Caco-2 (cell line): ENCODE data around the gene EXT2. TPM values are rescaled to one million over a fixed set of nuclear protein-coding genes. Genes with fewer than 3 reads are reported as not detected.

ENCODE experiments used
- BruUV-seq: library from RNA; stranded (reverse); fragments of 400-500 nt; replicated peaks from 2 replicates; lab custom pipeline; 2021; lab: Mats Ljungman, UMichigan
- CTCF ChIA-PET: fragments of 300-600 bp; sonication (Branson Sonifier 250); formaldehyde crosslinking; loops from one replicate; lab custom pipeline; 2022; ENCODE audit warnings: antibody characterized with exemption; lab: Charles Lee
- POLR2A ChIA-PET: fragments of 300-600 bp; sonication (Branson Sonifier 250); formaldehyde crosslinking; loops from one replicate; lab custom pipeline; 2022; ENCODE audit warnings: antibody characterized with exemption; lab: Charles Lee
- DNase-seq, 2 experiments: peaks; one replicate each; pipeline versions ENCODE4 v3.0.0 to v3.0.0-alpha.2; 2020 to 2022
- H3K27me3 ChIP-seq: replicated peaks from 2 replicates; pipeline ENCODE4 v1.6.0; 2011; ENCODE audit warnings: low read length; ENCODE audit not compliant: control insufficient read depth, insufficient read depth
- H3K36me3 ChIP-seq: 2 replicates; pipeline ENCODE4 v1.5.1; 2011; ENCODE audit warnings: low read length; ENCODE audit not compliant: control insufficient read depth, insufficient read depth
- H3K4me1 ChIP-seq: fragments of 250-450 bp; sonication (Bioruptor Pico); 2 replicates; pipeline ENCODE4 v1.5.1; 2020; ENCODE audit warnings: mild to moderate bottlenecking
- H3K4me3 ChIP-seq: 2 replicates; pipeline ENCODE4 v1.5.1; 2011; ENCODE audit warnings: low read depth, mild to moderate bottlenecking, control low read depth, low read length
- H3K9me3 ChIP-seq: fragments of 250-450 bp; sonication (Bioruptor Pico); 2 replicates; pipeline ENCODE4 v1.5.1; 2020; ENCODE audit warnings: mild to moderate bottlenecking, moderate library complexity
- H3K27ac Mint-ChIP-seq: one replicate; pipeline ENCODE4 v1.8.0; 2022; ENCODE audit warnings: mixed read lengths; ENCODE audit not compliant: unreplicated experiment
- H3K27me3 Mint-ChIP-seq: one replicate; pipeline ENCODE4 v1.8.0; 2022; ENCODE audit warnings: mixed read lengths; ENCODE audit not compliant: insufficient read depth, unreplicated experiment
- H3K36me3 Mint-ChIP-seq: one replicate; pipeline ENCODE4 v1.8.0; 2022; ENCODE audit warnings: mild to moderate bottlenecking, mixed read lengths; ENCODE audit not compliant: insufficient read depth, unreplicated experiment
- H3K4me1 Mint-ChIP-seq: one replicate; pipeline ENCODE4 v1.8.0; 2022; ENCODE audit warnings: low read depth, mixed read lengths; ENCODE audit not compliant: unreplicated experiment
- H3K4me3 Mint-ChIP-seq: one replicate; pipeline ENCODE4 v1.8.0; 2022; ENCODE audit warnings: mild to moderate bottlenecking, moderate library complexity, mixed read lengths; ENCODE audit not compliant: unreplicated experiment
- H3K9me3 Mint-ChIP-seq: one replicate; pipeline ENCODE4 v1.8.0; 2022; ENCODE audit warnings: mixed read lengths; ENCODE audit not compliant: unreplicated experiment
- CTCF ChIP-seq, 2 experiments: fragments of 200-600 bp in 1 of 2; IDR thresholded peaks; 1 replicate in 1 of 2; 2 replicates in 1 of 2; pipeline versions ENCODE4 v1.5.1 to v1.8.0; 2011 to 2022; ENCODE audit warnings: antibody characterized with exemption in 1 of 2, control low read depth in 1 of 2, inconsistent platforms in 1 of 2, low read depth in 1 of 2, low read length in 1 of 2, mild to moderate bottlenecking in 1 of 2, moderate library complexity in 1 of 2; ENCODE audit not compliant: insufficient read depth in 1 of 2, severe bottlenecking in 1 of 2, unreplicated experiment in 1 of 2
- intact Hi-C: fragments of 100-400 bp; cut with micrococcal nuclease; formaldehyde crosslinking; loops from one replicate; pipeline ENCODE4 v1.10.0; 2022; ENCODE audit not compliant: unreplicated experiment
- total RNA-seq: library from RNA; stranded (reverse); gene quantifications from 2 replicates; pipeline ENCODE4 v1.2.3, GENCODE V29; 2022

EXT2 gene
- total RNA-seq, 1 experiment from 2014 or later, result 83.3 TPM

- ChIA-PET POLR2A (no interaction called here), CTCF (interaction anchor here (0.6 kb wide), 1 partner anchor 13 kb away, joined by 3 read pairs; no protein-coding TSS in a partner anchor)
- Mint-ChIP-seq H3K9me3 (peaks cover 36% of the 10 kb centered on the region), H3K27ac (no peak overlapping the region), H3K4me1 (no peaks in the 10 kb centered on the region), H3K4me3 (no peak overlapping the region), H3K36me3 (peaks cover 25% of the 10 kb centered on the region), H3K27me3 (no peaks in the 10 kb centered on the region)
- intact Hi-C loops, result no loop called here
- peaks cover 6% of the 10 kb centered on the region for H3K4me1 ChIP-seq
- H3K36me3 ChIP-seq, result 0 out of 2 replicates have a peak, but pooled peaks cover 2% of the 10 kb centered on the region
- no peaks in the 10 kb centered on the region for H3K27me3 ChIP-seq
- H3K9me3 ChIP-seq, result peaks cover 37% of the 10 kb centered on the region
- DNase-seq, result no peak
- BruUV-seq, result no TSS peak
- no peak for TF ChIP-seq CTCF (IDR thresholded peaks at IDR 0.05; ENCODE audit: insufficient read depth in 1 of 2, low read depth in 1 of 2, low read length in 1 of 2, severe bottlenecking in 1 of 2, unreplicated experiment in 1 of 2)
- H3K4me3 ChIP-seq, result no peak overlapping the region
These were observed 96.5 kb downstream of the EXT2 start for GRCh38 chr11:44192017-44192385.

- peaks cover 22% of the 10 kb centered on the region for H3K36me3 Mint-ChIP-seq
- CTCF ChIA-PET, result interaction anchor here (0.6 kb wide), 1 partner anchor 14 kb away, joined by 3 read pairs; no protein-coding TSS in a partner anchor
- no peak overlapping the region for H3K27ac Mint-ChIP-seq
These were observed 97.1 kb downstream of the EXT2 start for GRCh38 chr11:44192462-44193100.

GRCh38 chr11:44193856-44194255 is 98.4 kb downstream of the EXT2 start:
- ChIA-PET CTCF (interaction anchor here (0.6 kb wide), 1 partner anchor 342 kb away, joined by 4 read pairs; no protein-coding TSS in a partner anchor), POLR2A (no interaction called here)
- Histone ChIP-seq H3K4me1 (peaks cover 6% of the 10 kb centered on the region), H3K9me3 (peaks cover 23% of the 10 kb centered on the region), H3K36me3 (0 out of 2 replicates have a peak, but pooled peaks cover 2% of the 10 kb centered on the region), H3K4me3 (no peak overlapping the region), H3K27me3 (no peaks in the 10 kb centered on the region)
- TF ChIP-seq CTCF (IDR thresholded peaks at IDR 0.05; ENCODE audit: insufficient read depth in 1 of 2, low read depth in 1 of 2, low read length in 1 of 2, severe bottlenecking in 1 of 2, unreplicated experiment in 1 of 2), result no peak
- H3K36me3 Mint-ChIP-seq, result peaks cover 24% of the 10 kb centered on the region
- no peak for DNase-seq
- no TSS peak for BruUV-seq
- H3K4me1 Mint-ChIP-seq, result peaks cover 17% of the 10 kb centered on the region
- no peaks in the 10 kb centered on the region for H3K27me3 Mint-ChIP-seq
- H3K27ac Mint-ChIP-seq, result no peak overlapping the region
- peaks cover 26% of the 10 kb centered on the region for H3K9me3 Mint-ChIP-seq
- intact Hi-C loops, result no loop called here
- no peak overlapping the region for H3K4me3 Mint-ChIP-seq

More at GRCh38 chr11:44192462-44193100, 97.1 kb downstream of the EXT2 start:
- Histone ChIP-seq H3K4me3 (no peak overlapping the region), H3K36me3 (0 out of 2 replicates have a peak, but pooled peaks cover 2% of the 10 kb centered on the region), H3K4me1 (peaks cover 6% of the 10 kb centered on the region), H3K9me3 (peaks cover 34% of the 10 kb centered on the region), H3K27me3 (no peaks in the 10 kb centered on the region)
- H3K27me3 Mint-ChIP-seq, result no peaks in the 10 kb centered on the region
- H3K4me1 Mint-ChIP-seq, result peaks cover 5% of the 10 kb centered on the region
- no peak for DNase-seq
- intact Hi-C loops, result no loop called here
- no peak for TF ChIP-seq CTCF (IDR thresholded peaks at IDR 0.05; ENCODE audit: insufficient read depth in 1 of 2, low read depth in 1 of 2, low read length in 1 of 2, severe bottlenecking in 1 of 2, unreplicated experiment in 1 of 2)
- no peak overlapping the region for H3K4me3 Mint-ChIP-seq
- BruUV-seq, result no TSS peak
- POLR2A ChIA-PET, result no interaction called here
- H3K9me3 Mint-ChIP-seq, result peaks cover 36% of the 10 kb centered on the region
